OCI-M2 (cell line): ENCODE results near the gene CLEC14A.

Experiments
- DNase-seq: peaks from one replicate; lab custom pipeline; 2025; ENCODE audit not compliant: unreplicated experiment; lab: John Stamatoyannopoulos, UW

Gene CLEC14A

DNA sequence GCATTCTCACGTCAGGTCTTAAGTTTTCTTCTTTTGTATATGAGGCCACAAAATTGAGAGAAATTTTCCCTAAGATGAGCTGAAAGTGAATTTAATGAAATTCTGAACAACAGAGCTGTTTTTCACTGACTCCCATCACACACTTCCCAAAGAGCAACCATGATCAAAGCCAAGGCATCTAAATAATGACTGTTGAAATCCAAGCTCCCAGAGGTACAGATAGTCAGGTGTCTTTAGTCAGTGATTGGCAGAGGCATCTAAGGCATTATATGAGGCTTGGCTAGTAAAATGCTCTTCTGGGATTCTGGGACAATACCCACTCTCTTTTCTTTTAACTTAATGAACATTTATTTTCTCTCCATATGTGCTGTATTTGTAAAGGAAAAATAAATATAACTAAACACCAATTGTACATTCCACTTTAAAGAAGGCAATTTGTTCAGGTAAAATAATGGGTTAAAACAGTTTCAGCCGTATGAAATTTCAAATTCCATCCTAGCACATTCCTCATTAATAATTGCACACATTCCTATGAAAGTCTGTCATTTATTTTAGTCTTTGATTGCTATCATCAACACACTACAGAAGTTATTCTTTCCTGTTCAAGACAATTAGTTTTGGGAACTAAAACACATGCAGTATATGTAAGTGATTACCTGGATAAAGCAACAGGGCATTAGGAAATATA lies 49.1 kb downstream of the CLEC14A start:
- DNase-seq: no peak

DNA sequence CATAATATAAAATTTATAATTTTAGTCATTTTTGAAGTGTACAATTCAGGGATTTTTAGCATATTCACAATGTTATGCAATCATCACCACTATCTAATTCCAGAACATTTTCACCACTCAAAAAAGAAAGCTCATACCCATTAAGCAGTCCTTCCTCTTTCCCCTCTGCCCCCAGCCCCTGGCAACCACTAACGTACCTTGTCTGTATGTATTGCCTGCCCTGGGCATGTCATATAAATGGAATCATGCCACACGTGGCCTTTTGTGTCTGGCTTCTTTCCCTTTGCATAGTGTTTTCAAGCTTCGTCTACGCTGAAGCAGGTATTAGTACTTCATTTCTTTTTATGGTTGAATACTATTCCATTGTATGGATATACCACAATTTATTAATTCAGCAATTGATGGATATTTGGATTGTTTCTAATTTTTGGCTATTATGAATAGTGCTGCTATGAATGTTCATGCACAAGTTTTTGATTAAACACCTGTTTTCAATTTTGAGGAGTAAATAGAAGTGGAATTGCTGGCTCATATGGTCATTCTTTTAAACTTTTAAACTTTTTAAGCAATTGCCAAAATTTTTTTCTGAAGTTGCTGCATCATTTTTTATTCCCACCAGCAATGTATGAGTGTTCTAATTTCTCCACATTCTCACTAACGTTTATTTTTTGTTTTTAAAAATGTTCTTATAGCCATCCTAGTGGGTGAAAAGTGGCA lies 49.8 kb downstream of the CLEC14A start:
- no peak for DNase-seq

DNA sequence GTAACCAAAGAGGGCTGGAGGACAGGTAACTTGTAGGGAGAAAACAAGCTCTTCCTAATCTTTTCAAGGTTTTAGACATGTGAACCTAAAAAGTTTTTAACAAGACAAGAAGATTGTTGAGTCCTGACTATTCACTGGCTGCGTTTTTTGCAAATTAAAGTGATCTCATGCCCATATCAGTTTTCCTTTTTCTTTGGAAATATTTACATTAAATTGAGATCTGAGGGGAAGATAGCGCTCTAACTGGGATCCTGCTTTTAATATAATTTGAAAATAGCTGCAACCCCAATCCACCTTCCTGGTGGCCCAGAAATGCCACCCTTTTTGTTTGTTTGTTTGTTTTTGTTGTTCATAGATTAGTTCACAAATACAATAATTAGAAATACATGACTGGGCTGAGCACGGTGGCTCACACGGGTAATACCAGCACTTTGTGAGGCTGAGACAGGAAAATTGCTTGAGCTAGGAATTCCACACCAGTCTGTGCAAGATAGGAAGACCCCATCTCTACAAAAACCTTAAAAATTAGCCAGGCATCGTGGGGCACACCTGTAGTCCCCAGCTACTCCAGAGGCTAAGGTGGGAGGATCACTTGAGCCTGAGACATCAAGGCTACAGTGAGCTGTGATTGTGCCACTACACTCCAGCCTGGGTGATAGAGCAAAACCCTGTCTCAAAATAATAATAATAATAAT lies 50.6 kb downstream of the CLEC14A start:
- DNase-seq: no peak

DNA sequence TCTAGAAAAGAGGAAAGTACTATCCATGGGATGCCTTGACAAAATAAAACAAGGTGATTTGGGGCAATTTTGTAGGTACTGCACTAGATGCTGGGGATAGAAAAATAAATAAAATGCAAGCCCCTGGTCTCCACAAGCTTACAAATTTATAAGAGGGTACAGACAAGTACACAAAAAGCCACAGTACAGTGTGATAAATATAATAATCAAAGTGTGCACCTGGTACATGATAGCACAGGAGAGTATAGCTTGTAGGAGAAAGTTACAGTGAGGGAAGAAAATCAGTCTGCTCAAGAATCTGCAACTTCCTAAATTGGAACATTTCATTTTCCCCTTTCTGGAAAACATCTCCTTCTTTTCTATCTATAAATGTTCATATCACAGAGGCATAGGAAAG lies 51.2 kb downstream of the CLEC14A start:
- no peak for DNase-seq
